Breast epithelium (tissue), 3 donors: ENCODE data around the gene RBM33.

Experiments
- POLR2A ChIP-seq: fragments of 450-650 bp; IDR thresholded peaks from one replicate; pipeline ENCODE4 v1.6.1; 2016; ENCODE audit warnings: antibody characterized with exemption, mild to moderate bottlenecking, moderate library complexity
- TF ChIP-seq, protein P1 (sequence below), 3 donors: fragments of 450-650 bp; IDR thresholded peaks; one replicate each; pipeline ENCODE4 v1.5.1; 2016 to 2017; ENCODE audit warnings: antibody characterized with exemption in 3 of 3, mild to moderate bottlenecking in 3 of 3, moderate library complexity in 3 of 3

DNA sequence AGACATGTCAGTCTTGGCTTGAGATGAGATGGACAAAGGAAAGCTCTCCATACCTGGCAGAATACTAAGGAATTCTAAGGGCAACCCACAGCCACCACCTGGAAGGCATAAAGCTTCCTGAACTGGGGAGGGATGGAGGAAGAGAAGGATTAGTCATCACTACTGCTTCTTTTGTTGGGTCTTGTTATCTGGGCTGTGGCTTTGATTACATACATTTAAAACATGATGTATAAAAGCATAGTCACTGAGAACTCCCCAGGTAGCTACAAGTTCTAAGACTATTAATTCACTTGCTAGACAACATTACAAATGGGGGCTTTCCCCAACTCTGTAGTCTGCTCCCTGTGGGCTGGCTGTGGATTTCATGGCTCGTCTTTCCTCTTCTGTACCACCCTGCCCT is 58.2 kb downstream of the RBM33 start:
- TF ChIP-seq POLR2A = no peak
- TF ChIP-seq, protein P1, sequence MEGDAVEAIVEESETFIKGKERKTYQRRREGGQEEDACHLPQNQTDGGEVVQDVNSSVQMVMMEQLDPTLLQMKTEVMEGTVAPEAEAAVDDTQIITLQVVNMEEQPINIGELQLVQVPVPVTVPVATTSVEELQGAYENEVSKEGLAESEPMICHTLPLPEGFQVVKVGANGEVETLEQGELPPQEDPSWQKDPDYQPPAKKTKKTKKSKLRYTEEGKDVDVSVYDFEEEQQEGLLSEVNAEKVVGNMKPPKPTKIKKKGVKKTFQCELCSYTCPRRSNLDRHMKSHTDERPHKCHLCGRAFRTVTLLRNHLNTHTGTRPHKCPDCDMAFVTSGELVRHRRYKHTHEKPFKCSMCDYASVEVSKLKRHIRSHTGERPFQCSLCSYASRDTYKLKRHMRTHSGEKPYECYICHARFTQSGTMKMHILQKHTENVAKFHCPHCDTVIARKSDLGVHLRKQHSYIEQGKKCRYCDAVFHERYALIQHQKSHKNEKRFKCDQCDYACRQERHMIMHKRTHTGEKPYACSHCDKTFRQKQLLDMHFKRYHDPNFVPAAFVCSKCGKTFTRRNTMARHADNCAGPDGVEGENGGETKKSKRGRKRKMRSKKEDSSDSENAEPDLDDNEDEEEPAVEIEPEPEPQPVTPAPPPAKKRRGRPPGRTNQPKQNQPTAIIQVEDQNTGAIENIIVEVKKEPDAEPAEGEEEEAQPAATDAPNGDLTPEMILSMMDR (IDR thresholded peaks at IDR 0.05) = no peak
